ENCODE measurements around the gene ASB1. TPM values are rescaled to one million over a fixed set of nuclear protein-coding genes. Genes with fewer than 3 reads are reported as not detected.

Gene ASB1
- total RNA-seq, 1 experiment from 2014 or later, result 27.7 TPM

DNA sequence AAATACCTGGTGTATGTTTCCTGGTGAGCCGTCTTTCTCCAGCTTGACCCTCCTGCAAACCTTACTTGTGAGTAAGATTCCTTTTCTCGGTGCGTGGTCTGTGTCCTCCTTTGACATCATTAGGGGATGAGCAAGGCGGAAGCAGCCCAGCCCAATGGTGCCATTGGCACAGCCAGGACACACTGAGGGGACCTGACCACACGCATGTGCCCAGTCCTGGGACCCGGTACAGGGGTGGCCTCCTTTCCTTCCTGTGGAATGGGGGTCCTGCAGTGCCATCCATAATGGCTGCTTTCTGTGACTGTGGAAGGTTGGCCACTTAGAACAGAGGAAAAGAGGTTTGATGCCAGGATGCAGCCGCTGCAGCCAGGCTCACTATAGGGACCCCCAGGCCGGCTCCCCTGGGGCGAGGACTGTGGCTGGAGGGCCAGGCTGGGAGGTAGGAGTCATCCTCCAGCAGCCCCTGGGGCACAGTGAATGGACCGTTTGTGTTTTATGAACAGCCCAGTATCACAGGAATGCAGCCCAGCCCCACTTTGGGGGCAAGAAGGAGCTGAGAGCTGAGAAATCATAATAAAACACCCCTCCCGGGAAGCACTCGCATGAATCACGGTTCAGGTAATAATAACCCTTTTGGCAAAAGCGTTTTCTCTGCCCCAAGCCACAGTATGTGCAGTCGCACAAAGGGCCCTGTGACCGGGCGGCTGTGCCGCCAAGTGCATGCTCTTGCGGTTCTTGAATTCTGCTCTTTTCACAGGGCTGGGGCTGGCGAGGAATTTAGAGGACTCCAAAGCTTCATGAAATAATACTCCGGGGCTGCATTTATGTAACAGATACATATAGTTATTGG is 73.2 kb downstream of the ASB1 start:
- no peak for DNase-seq (ENCODE audit: low spot score)
- in situ Hi-C loops (cut with HindIII; ENCODE audit: low sequenced_read_pairs), result no loop called here

DNA sequence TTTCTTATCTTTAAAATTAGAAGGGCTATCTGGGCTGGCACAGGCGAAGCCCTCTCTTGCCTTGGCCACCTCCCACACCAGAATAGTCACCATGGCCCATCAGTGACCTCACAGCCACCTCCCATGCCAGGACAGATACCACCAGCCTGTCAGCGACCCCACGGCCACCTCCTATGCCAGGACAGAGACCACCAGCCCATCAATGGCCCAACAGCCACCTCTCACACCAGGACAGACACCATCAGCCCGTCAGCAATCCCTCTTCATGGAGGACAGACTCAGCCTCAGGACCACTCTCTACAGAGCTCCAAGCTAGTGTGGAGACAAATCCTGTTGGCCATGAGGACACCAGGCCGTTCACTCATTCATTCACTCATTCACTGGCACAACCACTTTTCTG is 74.6 kb downstream of the ASB1 start:
- in situ Hi-C loops (cut with HindIII; ENCODE audit: low sequenced_read_pairs), result no loop called here
- DNase-seq (ENCODE audit: low spot score), result no peak

Other genes starting within 250 kb of the ASB1 start
- 65.1 and 71.4 TPM in 2 replicates for gene ILKAP, start 223.2 kb upstream of the ASB1 start, total RNA-seq (2014; rRNA removed; shearing (Covaris generic))
- gene HES6, start 186.9 kb upstream of the ASB1 start, total RNA-seq (2014; rRNA removed; shearing (Covaris generic)), result 56.0 and 67.5 TPM in 2 replicates
- gene PER2, start 138.3 kb upstream of the ASB1 start, total RNA-seq (2014; rRNA removed; shearing (Covaris generic)), result 0.86 and 4.3 TPM in 2 replicates
- gene TRAF3IP1, start 106.4 kb upstream of the ASB1 start, total RNA-seq (2014; rRNA removed; shearing (Covaris generic)), result 11.5 and 20.9 TPM in 2 replicates